ENCODE data around the gene BRD3OS.

BRD3OS gene

DNA sequence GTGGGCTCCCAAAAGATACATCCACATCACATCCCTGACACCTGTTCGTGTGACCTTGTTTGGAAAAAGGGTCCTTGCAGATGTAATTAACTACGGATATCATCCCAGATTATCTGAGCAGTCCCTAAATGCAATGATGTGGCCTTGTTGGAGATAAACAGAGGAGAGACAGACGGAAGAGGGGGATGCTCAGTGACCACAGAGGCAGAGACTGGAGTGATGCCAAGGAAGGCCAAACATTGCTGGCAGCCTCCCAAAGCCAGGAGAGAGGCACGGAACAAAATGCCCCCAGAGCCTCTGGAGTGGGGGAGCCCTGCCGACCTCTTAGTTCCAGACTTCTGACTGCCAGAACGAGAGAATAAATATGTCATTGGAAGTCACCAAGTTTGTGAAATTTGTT, 18.1 kb upstream of the BRD3OS start:
- DNase-seq = no peak

DNA sequence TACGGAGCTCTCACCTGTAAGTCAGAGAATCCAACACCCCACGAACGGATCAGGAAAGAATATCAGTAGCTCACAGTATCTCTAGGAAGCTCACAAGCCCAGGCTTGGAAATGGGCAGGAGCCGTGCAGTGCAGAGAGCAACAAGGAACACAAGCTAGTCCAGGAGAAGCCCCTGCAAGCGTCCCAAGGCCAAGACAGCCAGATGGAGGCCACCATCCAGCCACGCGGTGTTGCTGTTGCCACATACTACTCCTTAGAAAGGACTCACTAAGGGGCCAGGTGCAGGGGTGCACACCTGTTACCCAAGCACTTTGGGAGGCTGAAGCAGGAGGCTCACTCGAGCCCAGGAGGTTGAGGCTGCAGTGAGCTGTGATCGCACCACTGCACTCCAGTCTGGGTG, 17.7 kb upstream of the BRD3OS start:
- DNase-seq = no peak

DNA sequence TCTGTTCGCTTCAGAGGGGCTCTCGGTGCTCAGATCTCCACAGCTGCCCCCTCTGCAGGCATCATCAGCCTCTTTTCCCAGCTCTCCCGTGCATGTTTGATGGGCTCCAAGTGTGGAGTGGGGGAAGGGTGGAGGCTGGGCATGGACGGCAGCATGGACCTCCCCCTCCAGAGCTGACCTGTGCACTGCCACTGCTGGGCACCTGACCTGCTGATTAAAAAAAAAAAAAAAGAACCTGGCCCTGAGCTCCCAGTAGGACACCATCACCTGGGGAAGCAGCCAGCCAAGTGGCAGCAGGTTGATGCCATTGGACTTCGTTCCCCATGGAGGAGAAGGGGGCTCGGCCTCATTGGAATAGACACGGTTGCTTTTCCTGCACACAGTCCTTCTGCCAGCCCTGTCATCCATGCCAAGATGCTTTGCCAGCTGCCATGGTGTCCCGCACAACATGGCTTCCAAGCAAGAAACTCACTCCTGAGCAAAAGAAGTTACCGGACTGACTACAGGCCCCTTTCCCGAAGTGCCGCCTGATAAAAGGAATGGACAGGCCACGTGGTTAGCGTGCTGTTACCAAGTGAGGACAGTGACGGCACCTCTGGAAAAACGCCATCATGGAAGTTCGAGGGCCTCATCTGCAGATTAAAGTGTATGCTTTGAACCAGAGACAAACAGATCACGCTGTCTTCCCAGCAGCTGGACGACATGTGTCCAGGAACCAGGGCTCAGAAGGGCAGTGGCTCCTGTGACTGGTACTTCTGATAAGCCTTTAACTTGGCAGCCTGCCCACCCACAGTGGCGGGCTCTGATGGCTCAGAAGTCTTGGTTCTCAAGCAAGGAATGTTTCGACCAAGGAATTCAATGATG, 14.7 kb upstream of the BRD3OS start:
- no peak for DNase-seq

DNA sequence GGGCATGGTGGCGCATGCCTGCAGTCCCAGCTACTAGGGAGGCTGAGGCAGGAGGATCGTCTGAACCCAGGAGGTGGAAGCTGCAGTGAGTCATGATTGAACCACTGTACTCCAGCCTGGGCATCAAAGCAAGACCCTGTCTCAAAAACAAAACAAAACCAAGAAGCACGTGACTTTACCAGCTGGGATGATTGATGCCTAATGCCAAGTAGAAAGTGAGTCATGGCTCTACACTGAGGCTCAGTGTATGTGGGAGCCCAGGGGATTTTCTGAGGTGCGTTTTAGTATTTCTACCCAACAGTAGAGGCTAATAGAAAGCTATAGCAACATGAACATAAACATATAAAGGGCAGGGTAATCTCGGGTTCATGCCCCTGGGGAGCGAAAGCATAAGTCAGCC, 13.9 kb upstream of the BRD3OS start:
- no peak for DNase-seq

DNA sequence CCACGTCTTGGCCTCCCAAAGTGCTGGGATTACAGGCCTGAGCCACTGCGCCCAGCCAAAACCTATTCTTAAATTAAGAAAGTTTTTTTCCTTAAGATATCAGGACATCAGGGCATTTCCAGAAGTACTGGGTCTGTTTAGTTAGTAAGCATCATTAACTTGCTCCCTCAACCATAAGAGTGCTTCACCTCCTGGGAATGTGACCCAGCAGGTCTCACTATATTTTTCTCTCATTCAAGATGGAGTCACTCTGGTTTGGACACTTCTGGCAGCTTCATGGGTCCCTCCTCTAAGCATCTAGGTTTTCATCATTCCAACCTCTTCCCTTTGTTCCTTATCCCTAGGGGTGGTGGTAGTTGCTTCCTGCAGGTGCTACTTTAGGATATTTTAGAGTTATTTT, 10.3 kb upstream of the BRD3OS start:
- no peak for DNase-seq

DNA sequence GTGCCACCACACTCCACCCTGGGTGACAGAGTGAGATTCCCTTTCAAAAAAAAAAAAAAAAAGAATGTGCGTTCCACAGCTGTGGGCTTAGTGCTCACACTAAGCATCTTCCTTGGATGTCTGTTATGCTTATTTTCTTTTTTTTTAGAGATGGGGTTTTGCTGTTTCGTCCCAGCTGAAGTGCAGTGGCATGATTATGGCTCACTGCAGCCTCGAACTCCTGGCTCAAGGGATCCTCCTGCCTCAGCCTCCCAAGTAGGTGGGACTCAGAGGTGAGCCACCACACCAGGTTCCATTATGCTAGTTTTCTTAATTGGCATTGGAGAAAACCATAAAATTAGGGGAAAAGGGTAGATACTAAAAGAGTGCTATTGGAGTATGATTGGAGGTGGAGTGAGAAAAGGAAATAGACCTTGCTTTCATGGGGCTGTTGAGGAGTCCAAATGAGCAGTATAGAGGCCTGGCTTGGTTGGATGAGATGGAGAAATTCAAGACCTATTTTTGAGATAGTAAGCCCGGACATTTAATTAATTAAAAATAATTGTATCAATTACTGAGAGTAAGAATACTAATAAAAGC, 978 bp upstream of the BRD3OS start:
- no peak for DNase-seq

DNA sequence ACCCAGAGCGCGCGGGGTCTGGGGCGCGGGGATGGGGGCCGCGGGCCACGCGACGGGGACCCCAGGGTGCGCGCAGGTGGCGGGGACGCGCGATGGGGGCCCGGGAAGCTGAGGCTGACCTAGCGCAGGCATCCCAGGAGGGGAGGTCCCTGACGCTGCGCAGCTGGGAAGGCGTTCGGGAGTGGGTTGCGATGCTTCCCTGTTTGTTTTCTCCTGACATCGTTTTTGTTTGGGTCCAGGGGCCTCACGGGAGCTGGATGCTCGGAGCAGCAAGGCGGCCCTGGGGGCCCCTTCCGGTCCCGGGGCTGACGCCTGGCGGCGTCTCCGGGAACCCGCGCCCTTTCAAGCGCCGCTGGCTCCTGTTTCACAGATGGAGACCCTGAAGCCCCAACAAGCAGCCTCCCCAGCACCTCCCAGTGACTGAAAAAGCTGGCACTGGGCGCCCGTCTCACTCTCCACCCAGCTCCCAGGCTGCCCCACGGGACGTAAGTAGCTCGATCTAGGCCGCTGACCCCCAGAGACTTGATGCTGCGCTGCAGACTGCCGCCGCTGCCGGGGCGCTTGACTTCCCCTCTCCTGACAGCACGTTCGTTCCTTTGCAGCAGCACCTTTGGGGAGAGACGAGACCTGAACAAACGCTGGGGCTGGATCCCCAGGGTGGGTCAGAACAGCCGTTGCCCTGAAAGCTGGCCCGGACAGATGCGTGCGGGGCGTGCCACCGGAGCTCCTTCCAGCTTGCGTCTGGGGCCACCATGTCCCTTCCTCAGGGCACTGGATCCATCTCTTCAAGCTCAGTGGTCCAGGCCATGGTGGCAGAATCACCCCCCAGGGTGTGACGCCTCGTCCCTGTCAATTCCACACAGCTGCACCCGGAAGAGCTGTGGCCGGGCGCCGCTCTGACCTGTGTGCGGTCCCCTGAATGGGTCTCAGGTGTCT, 593 bp downstream of the BRD3OS start:
- no peak for DNase-seq

DNA sequence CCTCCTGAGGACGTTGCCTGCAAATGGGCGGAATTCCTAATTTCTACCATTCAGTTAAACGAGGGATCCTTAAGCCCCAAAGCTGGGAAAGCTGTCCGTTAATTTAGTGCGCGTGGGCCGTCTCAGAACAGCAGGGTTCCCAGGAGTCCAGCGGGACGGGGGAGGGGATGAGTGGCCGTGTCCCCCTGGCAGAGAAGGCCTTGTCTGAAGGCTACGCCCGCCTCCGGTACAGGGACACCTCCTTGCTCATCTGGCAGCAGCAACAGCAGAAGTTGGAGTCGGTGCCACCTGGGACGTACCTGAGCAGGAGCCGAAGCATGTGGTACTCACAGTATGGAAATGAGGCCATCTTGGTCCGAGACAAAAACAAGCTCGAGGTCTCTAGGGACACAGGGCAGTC, 1.3 kb downstream of the BRD3OS start:
- DNase-seq = no peak

DNA sequence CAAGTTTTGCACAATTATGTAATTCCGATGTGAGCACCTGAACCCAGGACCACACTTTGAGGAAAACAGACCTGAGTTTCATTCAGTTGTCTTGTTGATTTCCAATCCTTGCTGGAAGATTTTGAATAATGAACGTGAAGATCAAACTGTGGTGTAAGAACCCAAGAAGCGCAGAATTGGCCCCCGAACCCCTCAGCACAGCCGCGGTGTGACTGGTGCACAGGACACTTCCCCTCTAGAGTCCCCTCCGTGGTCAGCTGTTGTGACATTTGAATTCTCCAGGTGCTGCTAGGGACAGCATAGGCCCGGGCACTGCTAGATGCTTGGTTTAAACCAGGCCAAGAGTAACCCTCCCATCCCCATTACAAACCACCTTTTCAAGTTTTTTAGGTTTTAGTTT, 1.7 kb downstream of the BRD3OS start:
- no peak for DNase-seq

DNA sequence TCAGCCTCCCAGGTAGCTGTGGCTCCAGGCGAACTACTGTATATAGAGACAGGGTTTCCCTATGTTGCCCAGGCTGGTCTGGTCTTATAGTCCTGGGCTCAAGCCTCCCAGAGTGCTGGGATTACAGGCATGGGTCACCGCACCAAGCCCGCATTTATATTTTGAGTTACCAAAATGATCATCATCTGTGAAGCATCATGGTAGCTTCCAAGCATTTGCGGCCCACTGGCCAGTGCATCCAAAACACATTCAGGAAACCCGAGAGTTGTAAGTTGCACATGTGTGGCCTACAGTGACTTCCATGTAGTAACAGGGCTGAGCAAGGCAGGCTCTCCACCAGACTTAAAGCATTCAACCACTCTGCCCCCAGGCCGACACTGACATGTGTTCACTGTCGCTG, 2.3 kb downstream of the BRD3OS start:
- no peak for DNase-seq

DNA sequence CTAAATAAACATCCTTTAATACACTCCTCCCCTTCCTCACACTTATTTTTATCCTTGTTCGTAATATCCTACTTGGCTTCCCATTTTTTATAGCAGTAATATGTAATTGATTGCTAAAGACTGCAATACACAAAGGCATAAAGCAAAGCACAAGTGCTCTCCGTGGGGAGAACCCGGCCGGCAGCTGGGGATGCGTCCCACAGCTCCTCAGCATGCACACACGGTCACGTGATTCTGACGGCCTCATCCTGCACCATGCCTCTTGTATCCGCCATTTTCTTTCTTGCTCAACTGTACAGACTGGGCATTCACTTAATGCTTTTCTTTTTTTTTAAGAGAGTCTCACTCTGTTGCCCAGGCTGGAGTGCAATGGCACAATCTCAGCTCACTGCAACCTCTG, 2.8 kb downstream of the BRD3OS start:
- no peak for DNase-seq

DNA sequence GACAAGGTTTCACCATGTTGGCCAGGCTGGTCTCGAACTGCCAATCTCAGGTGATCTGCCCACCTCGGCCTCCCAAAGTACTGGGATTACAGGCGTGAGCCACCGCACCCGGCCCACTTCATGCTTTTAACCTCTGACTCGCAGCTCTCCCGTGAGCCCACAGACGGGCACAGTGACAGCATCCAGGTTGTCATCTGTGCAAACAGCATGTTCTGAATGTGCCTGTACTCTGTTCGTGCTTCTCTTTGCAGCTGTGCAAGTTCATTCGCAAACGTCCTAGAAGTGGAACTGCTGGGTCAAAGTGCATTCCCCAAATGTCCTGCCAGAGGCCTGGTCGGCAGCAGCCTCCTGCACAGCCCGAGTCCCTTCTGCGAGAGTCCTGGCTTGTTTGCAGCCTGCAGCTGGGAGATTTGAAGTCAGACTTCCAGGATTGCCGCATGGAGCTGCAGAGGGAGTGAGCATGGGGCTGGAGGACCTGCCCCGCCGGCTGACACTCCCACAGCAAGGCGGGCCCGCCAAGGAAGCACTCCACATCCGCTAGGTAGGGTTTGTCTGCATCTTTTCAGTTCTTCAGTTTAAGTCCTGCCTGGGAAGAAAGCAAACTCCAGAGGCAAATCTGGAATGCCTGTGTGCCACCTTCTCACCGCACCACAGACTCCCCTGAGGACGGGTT, 3.4 kb downstream of the BRD3OS start:
- DNase-seq = no peak

DNA sequence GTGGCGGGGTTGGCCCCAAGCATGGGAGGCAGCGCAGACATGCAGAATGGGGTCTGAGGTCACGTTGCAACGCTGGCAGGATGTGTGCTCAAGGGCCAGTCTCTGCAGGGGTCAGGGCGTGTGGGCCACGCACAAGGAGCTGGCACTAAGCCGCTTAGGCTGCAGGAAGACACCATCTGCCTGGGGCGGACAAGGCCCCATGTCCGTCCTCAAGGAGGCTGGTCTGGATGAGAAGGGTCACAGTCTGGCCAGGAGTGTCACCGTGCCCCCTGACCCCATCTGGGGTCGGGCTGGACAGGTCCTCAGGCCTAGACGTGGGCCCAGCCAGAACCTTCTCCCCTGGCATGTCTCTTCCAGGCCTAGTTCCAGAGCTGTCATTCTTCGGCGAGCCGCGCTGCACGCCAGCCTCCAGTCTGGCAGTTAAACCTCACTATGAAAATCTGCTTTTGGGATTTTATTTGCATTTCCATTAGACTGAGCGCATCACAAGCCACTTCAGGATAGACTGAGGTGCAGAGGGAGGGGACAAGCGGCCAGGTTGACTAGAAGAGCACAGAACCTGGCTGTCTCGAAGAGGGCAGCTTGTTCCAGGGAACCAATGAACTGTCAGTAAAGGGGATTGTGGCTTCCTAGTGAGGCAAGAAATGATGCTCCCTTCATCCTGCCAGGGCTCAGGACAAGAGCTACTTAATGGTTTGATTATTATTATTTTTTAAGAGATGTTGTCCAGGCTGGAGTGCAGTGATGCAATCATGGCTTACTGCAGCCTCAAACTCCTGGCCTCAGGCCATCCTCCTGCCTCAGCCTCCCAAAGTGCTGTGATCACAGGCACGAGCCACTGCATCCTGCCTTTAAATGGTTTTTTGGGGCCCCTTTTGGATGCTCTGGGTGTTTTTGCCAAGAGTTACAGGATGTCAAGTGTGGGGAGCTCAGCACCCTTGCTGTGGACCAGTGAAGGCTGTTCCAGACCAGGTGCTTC, 4.3 kb downstream of the BRD3OS start:
- no peak for DNase-seq

DNA sequence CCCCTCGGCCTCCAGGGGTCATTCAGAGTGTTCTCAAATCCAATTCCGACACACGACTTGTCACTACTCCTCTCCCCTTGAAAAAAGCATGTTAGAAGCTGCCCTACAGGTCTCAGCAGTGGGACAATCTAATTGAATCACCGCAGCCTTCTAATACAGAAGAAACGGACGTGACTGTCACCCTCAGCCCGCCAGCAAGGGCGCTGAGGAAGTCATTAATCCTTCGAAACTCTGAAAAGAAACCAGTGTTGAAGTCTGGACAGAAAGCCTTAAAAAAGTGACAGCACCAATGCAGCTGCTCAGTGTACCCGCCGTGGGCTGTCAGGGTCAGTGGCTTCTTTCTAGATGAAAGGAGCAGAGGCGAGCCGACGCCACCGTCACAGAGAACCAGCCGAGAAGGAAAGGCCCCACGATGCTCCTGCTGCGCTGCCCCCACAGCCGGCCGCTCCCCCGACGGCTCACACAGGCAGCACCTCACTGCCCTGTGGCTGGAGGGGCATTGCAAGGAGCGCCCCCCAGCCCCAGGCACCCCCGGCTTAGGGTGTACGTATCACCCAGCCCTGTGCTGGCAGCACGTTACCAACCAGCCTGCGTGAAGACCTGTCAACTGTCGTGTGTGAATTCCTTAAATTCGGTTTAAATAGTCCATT, 5.7 kb downstream of the BRD3OS start:
- DNase-seq = no peak

DNA sequence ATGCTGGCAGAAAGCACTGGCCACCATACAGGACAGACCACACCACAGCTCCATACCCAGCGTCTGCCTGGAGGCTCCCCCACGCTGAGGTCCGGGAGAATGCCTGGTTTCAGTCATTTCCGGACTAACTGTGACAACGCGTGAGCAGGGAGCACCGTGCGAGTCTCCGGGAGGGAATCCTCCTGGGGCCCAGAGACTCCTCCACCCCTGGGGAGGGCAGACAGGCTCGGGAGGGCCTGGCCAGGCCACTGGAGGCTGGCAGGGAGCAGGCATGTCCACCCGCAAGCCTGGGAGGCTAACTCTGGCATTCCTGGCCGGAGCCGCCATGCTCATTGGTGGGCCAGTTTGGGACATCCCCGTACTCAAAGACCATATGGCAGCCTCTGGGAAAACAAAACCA, 6.5 kb downstream of the BRD3OS start:
- no peak for DNase-seq

DNA sequence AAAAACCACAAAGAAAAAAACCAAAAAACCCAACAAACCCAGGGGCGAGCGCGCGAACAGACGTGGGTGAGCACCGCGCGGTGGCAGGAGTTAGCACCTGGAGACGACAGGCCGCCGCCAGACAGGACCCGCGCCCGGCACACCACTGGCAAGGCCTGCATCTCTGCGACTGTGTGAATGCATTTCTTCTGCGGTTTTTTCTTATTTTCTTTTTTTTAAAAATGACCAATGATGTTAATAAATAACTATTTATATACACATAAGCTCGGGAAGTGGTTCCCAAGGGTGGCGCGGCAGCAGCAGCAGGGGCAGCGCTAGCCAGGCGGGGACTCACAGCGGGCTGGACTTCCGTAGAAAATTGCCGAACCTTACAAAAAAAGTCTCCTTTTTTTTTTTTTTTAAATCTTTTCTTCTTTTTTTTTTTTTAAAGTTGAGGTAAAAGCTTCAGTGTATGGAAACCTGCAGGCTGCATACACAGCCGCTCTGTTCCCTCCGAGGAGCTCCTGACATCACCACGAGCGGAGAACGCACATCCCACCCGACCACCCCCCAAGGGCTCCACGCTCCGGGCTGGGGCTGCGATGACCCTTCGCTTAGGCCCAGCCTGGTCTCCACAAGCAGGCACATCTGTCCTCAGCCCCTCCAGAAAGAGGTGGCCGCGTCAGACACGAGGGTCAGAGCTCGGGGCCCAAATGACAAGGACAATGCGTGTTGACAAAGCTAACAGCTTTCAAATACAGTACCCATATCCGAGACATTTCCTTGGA, 7.4 kb downstream of the BRD3OS start:
- DNase-seq = no peak

DNA sequence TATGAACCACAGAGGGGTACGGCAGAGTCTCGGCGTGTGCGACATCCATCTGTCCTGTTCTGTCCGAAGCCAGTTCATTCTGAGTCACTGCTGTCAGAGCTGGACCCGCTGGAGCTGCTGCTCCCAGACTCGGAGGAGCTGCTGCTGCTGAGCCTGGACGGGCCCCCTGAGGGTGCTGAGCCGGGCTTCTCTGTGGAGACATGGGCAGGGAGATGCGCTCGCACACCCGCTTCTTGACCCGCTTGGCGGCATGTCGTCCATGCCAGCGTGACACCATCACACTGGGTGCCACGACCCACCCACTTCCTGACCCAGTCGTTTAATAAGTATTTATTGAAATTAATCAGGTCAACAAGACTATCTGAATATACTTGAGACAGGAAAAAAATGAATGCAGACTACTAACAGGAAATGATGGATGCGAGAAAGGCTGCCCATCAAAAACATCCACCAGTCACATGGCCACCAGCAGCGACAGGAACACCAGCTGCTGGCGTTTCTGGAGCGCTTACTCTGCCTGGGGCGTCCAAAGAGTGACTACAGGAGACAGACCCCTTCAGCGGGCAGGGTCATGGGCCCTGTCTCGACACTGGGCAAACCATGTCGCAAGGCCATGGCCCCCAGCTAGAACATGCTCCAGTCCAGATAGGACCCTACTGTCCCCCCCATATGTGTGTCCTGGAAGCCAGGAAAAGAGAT, 8.4 kb downstream of the BRD3OS start:
- DNase-seq = no peak

DNA sequence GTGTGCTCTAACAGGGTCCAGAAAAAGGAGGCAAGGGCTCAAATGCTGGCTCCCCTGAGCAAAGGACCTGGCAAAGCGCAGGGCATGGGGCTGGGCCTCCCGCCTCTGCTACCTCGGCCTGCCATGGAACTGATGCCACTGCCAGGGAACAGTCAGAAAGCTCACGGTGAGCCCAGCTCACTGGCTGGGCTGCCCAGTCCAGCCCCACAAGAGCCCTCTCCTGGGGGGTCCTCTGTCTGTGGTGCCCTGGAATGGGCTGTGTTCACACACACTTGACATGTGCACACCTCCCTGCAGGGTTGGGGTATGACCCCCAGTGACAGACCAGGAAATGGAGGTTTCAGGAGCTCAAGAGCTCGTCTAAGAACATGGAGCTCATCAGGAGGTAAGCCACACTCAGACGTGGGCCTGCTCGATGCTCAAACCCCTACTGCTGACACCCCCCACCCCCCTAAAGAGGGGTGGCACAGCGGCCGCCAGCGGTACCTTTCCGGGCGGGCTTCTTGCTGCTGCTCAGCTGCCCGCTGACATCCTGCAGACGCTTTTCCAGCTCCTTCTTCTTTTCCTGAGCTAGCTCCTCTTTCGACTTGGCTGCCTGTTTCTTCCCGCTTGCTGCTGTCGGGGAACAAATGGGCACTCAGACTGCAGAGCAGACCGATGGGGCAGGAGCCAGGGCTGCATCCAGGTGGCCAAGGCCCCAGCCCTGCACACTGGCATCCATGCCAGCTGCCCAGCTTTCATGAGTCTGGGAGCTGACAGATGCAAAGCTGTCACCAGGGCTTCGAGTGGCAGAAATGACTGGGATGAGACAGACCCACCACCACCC, 9.1 kb downstream of the BRD3OS start:
- DNase-seq = peak in 1 of 2 experiments; percentile 34

Measured in cerebellar nuclear complex (tissue), 1 donor.